Peyer's patch (tissue), 4 donors: Measurements from ENCODE around the gene HIVEP2. TPM values are rescaled to one million over a fixed set of nuclear protein-coding genes. Genes with fewer than 3 reads are reported as not detected.

ENCODE experiments used
- DNase-seq, 3 donors: peaks; one replicate each; pipeline ENCODE4 v3.0.0-alpha.2; 2017 to 2019
- H3K27ac ChIP-seq, 4 donors: fragments of 200-600 bp; sonication (generic); one replicate each; pipeline ENCODE4 v1.5.1; 2016 to 2019
- H3K27me3 ChIP-seq, 2 donors: fragments of 200-600 bp; sonication (generic); one replicate each; pipeline ENCODE4 v1.5.1; 2019
- H3K36me3 ChIP-seq, 3 donors: fragments of 200-600 bp; sonication (generic); one replicate each; pipeline ENCODE4 v1.5.1; 2016 to 2019
- H3K4me1 ChIP-seq, 4 donors: fragments of 200-600 bp; sonication (generic); one replicate each; pipeline ENCODE4 v1.5.1; 2016 to 2019
- H3K4me3 ChIP-seq, 4 donors: fragments of 200-600 bp; sonication (generic); 1 replicate in 3 of 4; 2 replicates in 1 of 4; pipeline ENCODE4 v1.5.1; 2016 to 2019; ENCODE audit warnings: mild to moderate bottlenecking in 1 of 4
- H3K9me3 ChIP-seq, 4 donors: fragments of 200-600 bp; sonication (generic); one replicate each; pipeline ENCODE4 v1.5.1; 2016 to 2019; ENCODE audit warnings: mild to moderate bottlenecking in 1 of 4
- POLR2A ChIP-seq, 2 donors: fragments of 450-650 bp; IDR thresholded peaks; one replicate each; pipeline ENCODE4 v1.5.1; 2017; ENCODE audit warnings: antibody characterized with exemption in 2 of 2, mild to moderate bottlenecking in 2 of 2, moderate library complexity in 2 of 2
- total RNA-seq, 4 donors: library from RNA; depleted of rRNA; stranded (reverse); fragments of >200 nt; gene quantifications; one replicate each; pipeline ENCODE4 v1.1.0, GENCODE V29; 2016
- TF ChIP-seq, protein P1 (sequence below), 6 experiments: fragments of 450-650 bp in 4 of 6; fragments of 200-600 bp in 2 of 6; sonication (generic) in 1 of 6; IDR thresholded peaks; one replicate each; pipeline ENCODE4 v1.5.1; 2017 to 2019; ENCODE audit warnings: antibody characterized with exemption in 6 of 6, mild to moderate bottlenecking in 3 of 6, moderate library complexity in 1 of 6

Gene HIVEP2
- total RNA-seq, 4 donors from 2014 or later: 14.4 to 35.5 (median 19.5) TPM

GRCh38 chr6:142887517-142887916, 57.5 kb downstream of the HIVEP2 start:
- TF ChIP-seq POLR2A (IDR thresholded peaks at IDR 0.05): no peak
- TF ChIP-seq, protein P1, sequence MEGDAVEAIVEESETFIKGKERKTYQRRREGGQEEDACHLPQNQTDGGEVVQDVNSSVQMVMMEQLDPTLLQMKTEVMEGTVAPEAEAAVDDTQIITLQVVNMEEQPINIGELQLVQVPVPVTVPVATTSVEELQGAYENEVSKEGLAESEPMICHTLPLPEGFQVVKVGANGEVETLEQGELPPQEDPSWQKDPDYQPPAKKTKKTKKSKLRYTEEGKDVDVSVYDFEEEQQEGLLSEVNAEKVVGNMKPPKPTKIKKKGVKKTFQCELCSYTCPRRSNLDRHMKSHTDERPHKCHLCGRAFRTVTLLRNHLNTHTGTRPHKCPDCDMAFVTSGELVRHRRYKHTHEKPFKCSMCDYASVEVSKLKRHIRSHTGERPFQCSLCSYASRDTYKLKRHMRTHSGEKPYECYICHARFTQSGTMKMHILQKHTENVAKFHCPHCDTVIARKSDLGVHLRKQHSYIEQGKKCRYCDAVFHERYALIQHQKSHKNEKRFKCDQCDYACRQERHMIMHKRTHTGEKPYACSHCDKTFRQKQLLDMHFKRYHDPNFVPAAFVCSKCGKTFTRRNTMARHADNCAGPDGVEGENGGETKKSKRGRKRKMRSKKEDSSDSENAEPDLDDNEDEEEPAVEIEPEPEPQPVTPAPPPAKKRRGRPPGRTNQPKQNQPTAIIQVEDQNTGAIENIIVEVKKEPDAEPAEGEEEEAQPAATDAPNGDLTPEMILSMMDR (IDR thresholded peaks at IDR 0.05): no peak
- no peaks in the 10 kb centered on the region for H3K27me3 ChIP-seq
- peaks cover 0 to 23% (median 10%) of the 10 kb centered on the region in 4 donors for H3K4me1 ChIP-seq
- no peak overlapping the region for H3K4me3 ChIP-seq
- no peaks in the 10 kb centered on the region for H3K36me3 ChIP-seq
- no peaks in the 10 kb centered on the region for H3K9me3 ChIP-seq
- DNase-seq: no peak
- peak overlapping the region in 1 of 4 donors; percentile 6 for H3K27ac ChIP-seq

- H3K27ac ChIP-seq: peak overlapping the region in 3 of 4 donors; percentile 56 to 67 (median 57)
- no peaks in the 10 kb centered on the region for H3K27me3 ChIP-seq
- H3K4me1 ChIP-seq: peaks cover 0 to 23% (median 10%) of the 10 kb centered on the region in 4 donors
- no peaks in the 10 kb centered on the region for H3K9me3 ChIP-seq
- TF ChIP-seq, protein P1 (IDR thresholded peaks at IDR 0.05): peak in 5 of 6 experiments; percentile 10 to 65 (median 55)
- TF ChIP-seq POLR2A (IDR thresholded peaks at IDR 0.05): no peak
- no peaks in the 10 kb centered on the region for H3K36me3 ChIP-seq
- no peak for DNase-seq
- H3K4me3 ChIP-seq: no peak overlapping the region
Observed at GRCh38 chr6:142886431-142887170, 58.4 kb downstream of the HIVEP2 start.

- Histone ChIP-seq H3K36me3 (no peaks in the 10 kb centered on the region), H3K27ac (peak overlapping the region; percentile 56 to 73 (median 62)), H3K4me1 (peaks cover 0 to 23% (median 10%) of the 10 kb centered on the region in 4 donors), H3K4me3 (peak overlapping the region; percentile 4 to 39 (median 18)), H3K9me3 (no peaks in the 10 kb centered on the region), H3K27me3 (no peaks in the 10 kb centered on the region)
- TF ChIP-seq POLR2A (IDR thresholded peaks at IDR 0.05): no peak
- TF ChIP-seq, protein P1 (IDR thresholded peaks at IDR 0.05): no peak
- DNase-seq: peak in 2 of 3 donors; percentile 34 to 56
Observed at GRCh38 chr6:142885182-142885867, 59.7 kb downstream of the HIVEP2 start.

DNA sequence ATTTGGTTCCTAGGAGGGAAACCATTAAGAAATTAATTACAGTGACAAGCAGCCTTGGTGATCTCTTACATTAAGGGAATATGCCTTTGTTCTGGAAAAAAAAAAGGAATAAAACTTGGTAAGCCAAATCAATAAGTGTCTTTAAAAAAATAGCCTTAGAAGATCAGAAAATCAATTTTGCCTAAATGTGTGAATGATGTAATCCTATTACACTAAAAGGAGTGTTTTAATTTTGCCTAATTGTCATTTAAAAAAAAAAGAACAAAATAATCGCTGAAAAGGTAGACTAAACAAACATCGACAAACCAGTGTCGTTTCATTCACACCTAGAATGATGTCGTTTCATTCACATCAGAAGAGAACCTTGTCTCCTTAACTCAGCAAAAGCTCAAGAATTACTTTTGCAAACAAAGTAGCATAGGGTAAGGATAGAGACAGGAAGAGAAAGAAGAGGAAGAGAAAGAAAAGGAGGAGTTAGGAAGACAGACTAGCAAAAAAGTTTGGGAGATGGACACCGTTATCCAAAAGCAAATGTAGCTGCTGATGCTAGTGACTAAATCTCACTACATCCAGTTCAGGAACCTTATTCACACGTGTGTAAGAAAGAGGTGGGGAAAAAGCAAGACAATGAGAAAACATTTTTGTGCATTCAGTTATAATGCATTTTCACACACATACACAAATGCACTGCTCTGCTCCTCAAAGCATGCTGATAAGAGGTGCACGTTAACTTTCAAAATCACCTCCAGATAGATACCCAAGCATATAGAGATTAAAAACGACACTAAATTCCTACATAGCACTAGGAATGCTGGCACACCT, 60.6 kb downstream of the HIVEP2 start:
- H3K4me3 ChIP-seq: peak overlapping the region in 2 of 4 donors; percentile 12 to 25

GRCh38 chr6:142883011-142883410, 62.0 kb downstream of the HIVEP2 start:
- Histone ChIP-seq H3K36me3 (no peaks in the 10 kb centered on the region), H3K27ac (no peak overlapping the region), H3K4me3 (no peak overlapping the region), H3K4me1 (peaks cover 0 to 23% (median 10%) of the 10 kb centered on the region in 4 donors), H3K27me3 (no peaks in the 10 kb centered on the region), H3K9me3 (no peaks in the 10 kb centered on the region)
- DNase-seq: no peak
- TF ChIP-seq, protein P1 (IDR thresholded peaks at IDR 0.05): no peak
- TF ChIP-seq POLR2A (IDR thresholded peaks at IDR 0.05): no peak

More for the DNA sequence above, 60.6 kb downstream of the HIVEP2 start:
- no peaks in the 10 kb centered on the region for H3K27me3 ChIP-seq
- no peaks in the 10 kb centered on the region for H3K9me3 ChIP-seq
- no peak for DNase-seq
- H3K27ac ChIP-seq: peak overlapping the region; percentile 56 to 73 (median 62)
- H3K36me3 ChIP-seq: no peaks in the 10 kb centered on the region
- TF ChIP-seq, protein P1 (IDR thresholded peaks at IDR 0.05): no peak
- no peak for TF ChIP-seq POLR2A (IDR thresholded peaks at IDR 0.05)
- peaks cover 0 to 23% (median 10%) of the 10 kb centered on the region in 4 donors for H3K4me1 ChIP-seq
